Measurements from ENCODE around the gene ANO2.
"Not testable (repeated sequence)": the region's sequence is repeated elsewhere in the genome, so short reads cannot be mapped to it uniquely, and the experiment has no call there.

Gene ANO2

DNA sequence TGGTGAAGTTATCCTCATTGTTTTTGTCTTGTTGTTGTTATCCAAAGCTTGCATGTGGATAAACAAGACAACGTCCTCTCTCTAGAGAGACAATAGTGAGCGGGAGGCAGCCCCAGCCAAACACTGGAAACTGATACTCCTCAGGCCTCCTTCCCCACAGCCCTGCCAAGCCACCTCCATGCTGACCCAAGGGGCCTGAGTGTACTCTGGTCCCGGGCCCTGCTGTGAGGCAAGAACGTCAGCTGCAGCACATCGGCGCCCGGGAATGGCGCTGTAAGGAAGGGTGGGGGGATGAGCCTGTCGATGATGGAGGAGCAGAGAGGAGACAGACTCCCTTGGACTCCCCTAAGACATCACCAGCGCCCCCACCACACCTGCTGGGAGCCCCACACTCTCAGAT lies 83.6 kb downstream of the ANO2 start:
- FAIRE-seq: no peak
- no peak for DNase-seq (ENCODE audit: insufficient read length, low spot score)

DNA sequence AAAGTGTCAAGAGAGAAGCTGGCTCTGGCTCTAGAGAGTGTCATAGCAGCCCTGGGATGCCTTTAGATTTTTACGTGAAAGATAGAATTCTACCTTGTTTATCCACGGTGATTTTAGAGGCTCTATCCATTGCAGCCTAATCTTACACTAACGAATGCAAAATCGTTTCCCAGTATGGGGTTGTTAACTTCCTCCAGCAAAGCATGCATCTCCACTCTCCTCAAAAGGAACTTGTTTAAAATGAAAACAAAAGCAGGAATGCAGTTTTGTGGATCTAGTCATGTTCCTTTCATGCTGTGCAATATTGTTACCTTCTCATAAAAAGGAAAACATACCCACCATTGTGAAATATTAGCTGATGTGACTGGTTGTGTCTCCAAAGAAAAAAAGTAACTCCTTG lies 88.4 kb downstream of the ANO2 start:
- FAIRE-seq: no peak

DNA sequence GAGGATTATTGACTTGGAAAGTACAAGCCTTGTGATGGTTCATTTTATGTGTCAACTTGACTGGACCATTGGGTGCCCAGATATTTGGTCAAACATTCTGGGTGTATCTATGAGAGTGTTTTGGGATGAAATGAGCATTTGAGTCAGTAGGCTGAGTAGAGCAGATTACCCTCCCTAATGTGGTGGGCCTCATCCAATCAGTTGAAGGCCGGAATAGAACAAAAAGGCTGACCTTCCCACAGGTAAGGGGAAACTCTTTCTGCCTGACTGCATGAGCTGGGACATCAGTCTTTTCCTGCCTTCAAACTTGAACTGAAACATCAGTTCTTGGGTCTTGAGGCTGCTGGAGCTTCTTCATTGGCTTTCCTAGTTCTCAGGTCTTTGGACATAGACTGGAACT lies 98.1 kb downstream of the ANO2 start:
- DNase-seq (ENCODE audit: insufficient read length, low spot score) (no peak), FAIRE-seq (no peak)

More for the DNA sequence above, 88.4 kb downstream of the ANO2 start:
- DNase-seq (ENCODE audit: insufficient read length, low spot score): no peak

DNA sequence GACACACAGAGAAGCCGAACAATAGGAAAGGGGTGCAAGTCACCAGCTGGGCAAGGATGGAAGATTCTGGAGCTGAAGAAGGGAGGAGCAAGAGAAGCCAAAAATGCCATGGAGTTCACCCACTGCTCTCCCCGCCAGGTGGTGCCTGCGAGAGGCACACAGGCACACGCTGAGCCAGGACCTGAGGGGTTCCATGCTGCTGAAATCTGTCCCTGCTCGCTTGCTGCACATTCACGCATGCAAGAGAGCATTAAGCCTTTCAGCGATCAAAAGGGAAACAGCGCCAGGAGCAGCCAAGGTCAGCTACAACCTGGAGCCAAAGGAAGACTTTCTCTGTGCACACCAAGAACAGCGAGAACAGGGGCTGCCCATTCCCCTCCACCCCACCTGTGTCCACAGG lies 104.1 kb downstream of the ANO2 start:
- DNase-seq (ENCODE audit: insufficient read length, low spot score) (no peak), FAIRE-seq (no peak)

DNA sequence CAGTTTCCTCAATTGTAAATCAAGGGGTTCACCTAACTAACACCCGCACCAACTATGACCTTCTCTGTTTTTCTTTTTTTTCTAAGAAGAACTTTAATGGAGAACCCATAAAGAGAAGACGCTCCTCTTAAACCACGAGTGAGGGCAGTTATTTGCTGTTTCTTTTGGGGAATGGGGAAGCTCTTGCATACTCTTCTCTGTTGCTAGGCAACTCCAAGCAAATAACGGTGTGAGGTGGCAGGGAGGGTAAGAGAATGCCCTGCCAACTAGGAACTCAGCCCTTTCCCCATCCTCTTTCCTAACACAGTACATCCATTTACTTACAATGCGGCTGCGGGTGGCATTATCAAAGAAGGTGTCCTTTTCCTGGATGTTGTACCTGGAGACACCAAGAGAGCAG lies 114.9 kb downstream of the ANO2 start:
- FAIRE-seq (no peak), DNase-seq (ENCODE audit: insufficient read length, low spot score) (no peak)

DNA sequence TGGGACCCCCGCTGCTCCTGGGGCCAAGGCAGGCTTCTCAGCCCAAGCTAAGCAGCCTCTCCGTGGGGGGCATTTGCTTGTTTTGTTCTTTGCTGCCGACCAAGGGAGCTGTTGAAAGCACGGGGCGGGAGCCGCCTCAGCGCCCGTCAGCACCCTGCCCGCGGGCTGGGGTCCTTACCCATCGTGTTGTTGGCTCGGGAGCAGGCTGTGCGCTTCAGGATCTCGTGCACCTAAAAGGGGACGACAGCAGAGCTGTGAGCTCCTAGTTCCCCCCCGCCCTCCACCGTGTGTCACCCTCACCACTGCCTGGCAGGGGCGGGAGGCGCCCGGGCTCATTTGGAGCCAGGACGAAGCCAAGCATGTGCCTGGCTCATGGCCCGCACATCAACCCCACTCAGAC lies 117.5 kb downstream of the ANO2 start:
- FAIRE-seq (no peak), DNase-seq (ENCODE audit: insufficient read length, low spot score) (no peak)

DNA sequence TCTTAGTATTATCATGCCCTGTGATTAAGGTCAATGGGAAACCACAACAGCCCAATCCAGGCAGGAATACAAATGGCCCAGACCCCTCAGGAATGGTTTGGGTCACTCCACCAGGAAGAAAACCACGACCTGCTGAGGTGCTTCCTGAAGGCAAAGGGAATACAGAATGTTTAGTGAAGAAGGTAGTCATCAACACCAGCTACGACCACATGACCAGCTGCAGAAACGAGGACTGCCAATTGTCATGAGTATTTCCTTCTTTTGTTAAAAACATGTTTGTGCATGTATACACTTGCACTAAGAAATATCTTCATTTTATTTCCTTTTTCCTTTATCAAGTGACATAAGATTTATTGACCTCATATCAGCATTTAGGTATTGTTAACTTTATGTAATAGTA lies 119.3 kb downstream of the ANO2 start:
- FAIRE-seq; DNase-seq (ENCODE audit: insufficient read length, low spot score): not testable (repeated sequence)

DNA sequence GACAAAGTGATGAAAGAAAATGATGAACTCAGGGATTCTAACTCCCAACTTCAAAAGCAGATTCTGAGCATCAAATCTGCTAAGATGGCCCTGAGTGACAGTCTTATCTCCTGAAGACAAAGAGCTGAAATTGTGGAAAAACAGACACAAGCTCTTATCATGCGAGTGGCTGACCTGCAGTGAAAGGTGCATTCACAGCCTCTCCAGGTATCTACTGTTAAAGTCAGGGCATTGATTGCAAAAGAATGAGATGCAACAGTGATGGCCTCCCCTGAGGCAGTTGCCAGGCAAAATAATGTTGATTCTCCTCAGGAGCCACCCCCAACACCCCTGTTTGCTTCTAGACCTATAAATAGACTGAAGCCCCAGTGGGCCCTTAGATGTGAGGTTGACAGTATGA lies 126.2 kb downstream of the ANO2 start:
- not testable (repeated sequence) for DNase-seq (ENCODE audit: insufficient read length, low spot score); FAIRE-seq

DNA sequence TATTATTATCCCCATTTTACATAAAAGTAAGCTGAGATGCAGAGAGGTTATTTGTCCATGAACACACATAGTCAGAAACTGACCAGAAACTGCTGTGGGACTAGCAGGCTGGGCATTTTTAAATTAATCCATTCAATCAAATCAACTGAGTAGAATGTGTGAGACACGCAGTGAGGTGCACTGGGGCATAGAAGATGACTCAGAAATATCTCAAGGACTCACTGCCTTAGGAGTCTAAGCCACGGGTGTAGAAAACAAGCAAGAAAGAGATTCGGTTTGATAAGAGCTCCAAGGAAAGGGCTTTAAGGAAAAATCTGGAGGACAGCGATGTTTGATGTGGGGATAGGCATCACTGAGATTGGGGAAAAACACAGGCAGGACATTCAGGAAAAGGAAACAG lies 127.8 kb downstream of the ANO2 start:
- DNase-seq (ENCODE audit: insufficient read length, low spot score): no peak
- no peak for FAIRE-seq

DNA sequence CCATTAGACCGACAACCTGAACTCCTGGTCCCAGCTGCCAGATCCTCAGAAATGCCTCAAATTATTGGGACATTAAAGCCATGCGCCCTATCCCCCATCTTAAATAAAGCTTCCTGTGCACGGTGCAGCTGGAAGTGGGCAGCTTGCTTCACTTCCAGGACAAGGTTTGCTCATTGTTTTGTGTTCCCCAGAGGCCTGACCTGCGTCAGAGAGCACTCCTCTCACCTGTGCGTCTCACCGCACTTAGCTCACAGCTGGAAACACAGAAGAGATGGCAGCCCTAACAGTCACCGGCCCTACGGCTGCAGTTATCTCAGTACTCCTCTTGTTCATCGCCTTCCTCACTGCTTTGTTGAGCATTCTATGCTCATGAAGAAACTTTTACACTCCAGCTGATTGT lies 135.5 kb downstream of the ANO2 start:
- no peak for DNase-seq (ENCODE audit: insufficient read length, low spot score)
- FAIRE-seq: no peak

DNA sequence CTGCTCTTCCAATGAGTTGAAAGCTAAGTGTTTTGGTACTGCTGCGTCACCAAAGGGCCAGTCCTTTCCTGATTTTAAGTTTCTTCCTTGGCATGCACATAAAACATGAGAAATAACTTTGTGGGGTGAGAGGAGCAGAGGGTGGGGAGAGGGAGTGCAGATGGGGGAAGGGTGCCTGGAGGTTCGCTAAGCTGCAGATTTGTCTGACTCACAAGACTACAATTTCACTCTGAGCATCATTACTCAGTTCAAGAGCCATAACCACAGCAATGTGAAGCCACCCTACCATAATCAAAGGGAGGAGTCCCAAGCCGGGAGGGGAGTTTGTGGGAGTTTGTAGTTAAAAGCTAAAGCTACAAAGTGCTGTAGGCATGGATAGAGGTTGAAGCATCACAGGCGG lies 136.1 kb downstream of the ANO2 start:
- DNase-seq (ENCODE audit: insufficient read length, low spot score) (peak; percentile 80), FAIRE-seq (peak; percentile 74)

DNA sequence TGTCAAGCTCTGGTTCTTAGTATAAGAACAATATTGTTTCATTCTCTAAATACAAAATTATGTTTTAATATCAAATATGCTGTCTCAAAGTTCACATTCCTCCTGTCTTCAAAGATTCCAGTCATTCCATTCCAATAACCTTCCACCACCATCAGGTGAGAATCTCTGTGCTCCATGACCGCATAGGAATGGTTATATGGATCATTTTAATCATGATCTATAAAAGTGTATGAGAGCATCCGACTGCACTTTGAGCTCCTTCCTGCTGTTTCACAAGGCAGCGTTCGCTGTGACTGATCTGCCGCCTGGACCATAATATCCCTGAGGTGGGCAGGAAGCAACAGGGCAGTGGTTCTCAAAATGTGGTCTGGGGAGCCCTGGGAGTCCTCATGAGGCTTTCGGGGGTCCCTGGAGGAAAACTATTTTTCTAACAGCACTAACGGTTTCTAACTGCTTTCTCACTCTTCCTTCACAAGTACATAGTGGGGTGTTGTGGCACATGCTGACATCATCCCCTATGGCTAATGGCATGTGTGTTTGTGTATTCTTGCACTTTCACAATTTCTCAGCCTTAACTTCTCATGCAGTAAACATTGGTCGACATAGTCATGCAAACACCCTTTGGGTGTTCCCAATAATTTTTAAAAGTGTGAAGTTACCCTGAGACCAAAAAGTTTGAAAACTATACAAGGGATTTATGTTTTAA lies 137.4 kb downstream of the ANO2 start:
- DNase-seq (ENCODE audit: insufficient read length, low spot score): no peak
- FAIRE-seq: peak; percentile 68

DNA sequence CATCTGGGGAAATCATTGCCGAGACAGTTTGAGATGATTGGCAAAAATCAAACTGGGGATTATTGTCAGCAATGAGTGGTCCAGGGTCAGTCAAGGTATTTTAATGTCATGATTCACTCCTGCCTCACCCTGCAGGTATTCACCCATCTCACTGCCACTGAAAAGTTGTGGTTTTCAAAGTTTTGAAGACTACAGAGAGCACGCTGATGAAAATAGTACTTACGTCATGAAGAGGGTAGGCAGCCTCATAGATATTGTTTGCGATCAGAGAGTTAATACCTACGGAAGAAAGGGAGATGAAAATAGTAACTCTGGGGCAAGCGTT lies 138.0 kb downstream of the ANO2 start:
- FAIRE-seq (no peak), DNase-seq (ENCODE audit: insufficient read length, low spot score) (no peak)

DNA sequence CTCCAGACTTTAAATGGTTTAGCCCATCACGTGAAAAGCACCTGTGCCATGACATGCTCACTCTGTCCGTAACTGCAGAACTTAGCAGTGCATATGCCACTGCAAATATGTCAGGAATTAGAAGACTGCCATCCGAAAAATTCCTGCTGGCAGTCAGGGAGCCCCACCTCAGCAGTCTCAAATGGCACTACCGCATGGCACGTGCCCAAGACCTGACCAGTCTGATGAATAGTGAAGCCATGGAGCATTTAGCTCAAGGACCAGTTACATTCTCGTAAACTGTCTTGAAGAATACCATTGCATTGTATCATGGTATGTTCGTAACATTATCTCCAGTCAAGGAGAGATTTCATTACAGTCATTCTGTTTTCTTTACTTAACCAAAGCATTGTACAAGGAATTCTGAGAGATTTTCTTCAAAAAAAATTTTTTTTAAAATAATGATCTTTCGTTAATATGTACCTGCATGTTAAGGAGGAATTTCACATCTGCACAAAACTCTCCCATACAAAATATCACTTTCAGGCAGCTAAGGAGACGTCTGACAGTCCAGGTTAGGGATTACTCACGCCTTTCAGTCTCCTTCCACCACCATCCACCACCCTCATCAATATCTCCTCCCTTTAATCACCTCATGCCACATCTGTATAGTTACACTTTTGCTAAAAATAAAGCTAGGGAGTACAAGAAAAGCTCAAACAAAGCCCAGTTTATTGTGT lies 138.5 kb downstream of the ANO2 start:
- peak; percentile 57 for FAIRE-seq
- DNase-seq (ENCODE audit: insufficient read length, low spot score): peak; percentile 47

DNA sequence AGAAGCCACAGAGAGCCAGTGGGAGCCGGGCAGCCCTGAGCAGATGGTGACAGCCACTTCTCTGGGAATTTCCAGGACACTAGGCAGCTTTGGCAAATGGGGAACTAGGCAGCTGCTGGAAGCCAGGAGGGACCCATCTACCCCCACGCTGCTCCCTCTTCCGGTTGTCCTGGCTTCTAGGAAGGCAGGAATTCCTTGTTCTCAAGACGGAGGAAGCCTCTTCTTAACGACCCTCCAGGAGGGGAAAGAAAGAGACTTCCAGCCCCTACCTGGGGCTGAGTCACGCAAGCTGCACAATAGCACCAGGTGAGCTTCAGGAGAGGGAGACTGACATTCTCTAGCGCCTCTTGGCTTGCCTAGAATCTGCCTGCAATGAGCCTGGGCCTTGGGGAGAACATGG lies 141.5 kb downstream of the ANO2 start:
- no peak for FAIRE-seq

DNA sequence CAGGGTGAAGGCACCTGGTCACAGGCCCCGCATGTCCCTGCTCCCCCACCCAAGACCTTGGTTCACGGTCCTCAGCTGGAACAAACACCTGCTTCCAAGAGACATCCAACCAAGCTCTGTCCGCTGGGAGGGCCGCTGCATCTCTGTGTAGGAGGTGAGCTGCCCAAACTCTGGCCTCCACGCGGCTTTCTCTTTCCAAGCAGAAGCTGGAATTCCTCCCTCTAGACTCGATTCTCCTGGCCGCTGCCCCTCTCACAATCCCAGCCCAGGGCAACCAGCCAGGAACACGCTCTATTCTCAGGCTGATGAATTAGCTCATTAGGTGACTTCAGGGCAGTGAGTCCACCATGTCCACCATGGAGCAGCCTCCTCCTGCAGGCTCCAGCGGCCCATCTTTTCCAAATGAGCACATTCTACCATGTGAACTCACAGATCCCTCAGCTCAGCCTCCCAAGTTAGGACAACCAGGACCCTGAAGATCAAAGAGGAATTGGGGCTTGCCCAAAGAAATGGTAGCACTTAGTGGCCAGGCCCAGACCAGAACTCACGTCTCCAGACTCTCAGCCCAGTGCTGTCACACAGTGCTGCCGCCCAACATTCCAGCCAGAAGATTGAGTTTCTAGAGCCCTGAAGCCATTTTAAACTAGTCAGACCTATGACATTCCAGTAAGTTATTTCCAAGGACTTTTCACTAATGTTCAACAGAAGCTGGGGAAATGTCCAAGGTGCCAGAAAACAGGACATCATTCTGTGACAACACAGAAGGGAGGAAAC lies 146.6 kb downstream of the ANO2 start:
- FAIRE-seq (no peak), DNase-seq (ENCODE audit: insufficient read length, low spot score) (no peak)

More for the DNA sequence above, 141.5 kb downstream of the ANO2 start:
- DNase-seq (ENCODE audit: insufficient read length, low spot score): no peak

DNA sequence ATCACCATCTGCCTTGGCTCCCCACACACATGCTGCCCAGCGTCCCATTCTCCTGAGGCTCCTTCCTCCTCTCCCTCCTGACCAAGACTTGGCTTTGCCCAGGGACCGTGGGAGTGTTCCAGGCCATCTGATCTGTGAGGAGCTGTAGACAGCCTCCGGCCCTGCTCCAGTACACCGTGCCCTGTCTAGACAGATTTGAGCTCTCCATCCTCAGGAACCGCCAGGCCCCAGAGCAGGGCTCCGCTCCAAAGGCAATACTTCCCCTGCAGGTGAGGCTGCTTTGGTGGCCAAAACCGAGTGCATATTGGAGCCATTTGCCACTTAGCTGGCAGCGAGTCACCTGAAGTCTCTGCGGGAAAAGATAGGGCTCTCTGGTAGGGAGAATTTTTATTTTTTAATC lies 147.4 kb downstream of the ANO2 start:
- FAIRE-seq: no peak
- DNase-seq (ENCODE audit: insufficient read length, low spot score): no peak

DNA sequence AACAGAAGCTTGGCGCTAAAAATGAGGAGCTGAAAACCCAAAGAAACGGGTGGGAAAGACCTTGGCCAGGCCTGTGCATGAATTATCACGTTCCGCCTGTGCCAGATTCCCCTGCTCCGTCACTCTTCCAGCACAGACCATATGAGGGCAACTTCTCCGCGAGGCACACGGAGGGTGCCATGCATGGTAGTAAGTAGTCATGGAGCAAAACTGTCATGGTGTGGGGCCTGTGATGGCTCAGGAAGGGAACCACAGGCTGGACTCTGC lies 148.2 kb downstream of the ANO2 start:
- DNase-seq (ENCODE audit: insufficient read length, low spot score) (no peak), FAIRE-seq (no peak)

DNA sequence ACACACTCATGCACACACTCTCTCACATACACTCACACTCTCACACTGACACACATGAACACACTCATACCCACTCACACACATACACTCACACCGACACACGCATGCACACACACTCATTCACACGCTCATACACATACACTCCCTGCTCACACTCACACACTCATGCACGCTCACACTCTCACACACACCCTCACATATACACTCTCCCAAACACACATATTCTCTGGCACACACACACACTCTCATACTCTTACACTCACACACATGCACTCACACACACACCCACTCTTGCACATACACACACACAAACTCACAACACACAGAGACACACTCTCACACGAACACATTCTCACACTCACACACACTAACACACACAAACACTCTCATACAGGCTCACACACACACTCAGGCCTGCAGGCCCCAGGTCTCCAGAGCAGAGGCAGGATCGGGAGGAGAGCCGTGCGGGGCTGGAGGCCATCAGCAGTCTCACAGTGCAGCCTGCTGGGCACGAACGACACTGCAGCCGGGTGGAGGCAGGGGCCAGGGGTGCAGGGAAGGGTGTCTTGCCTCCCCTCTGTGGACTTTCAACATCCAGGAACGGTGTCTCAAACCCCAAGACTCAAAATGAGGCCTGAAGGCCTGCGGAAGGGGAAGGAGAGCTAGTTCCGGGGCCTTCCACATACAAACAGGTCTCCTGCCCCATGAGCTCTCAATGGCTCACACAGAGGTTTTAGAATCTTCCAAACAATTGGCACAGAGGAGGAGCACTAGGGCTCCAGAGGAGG lies 148.7 kb downstream of the ANO2 start:
- FAIRE-seq: peak; percentile 98
- no peak for DNase-seq (ENCODE audit: insufficient read length, low spot score)

DNA sequence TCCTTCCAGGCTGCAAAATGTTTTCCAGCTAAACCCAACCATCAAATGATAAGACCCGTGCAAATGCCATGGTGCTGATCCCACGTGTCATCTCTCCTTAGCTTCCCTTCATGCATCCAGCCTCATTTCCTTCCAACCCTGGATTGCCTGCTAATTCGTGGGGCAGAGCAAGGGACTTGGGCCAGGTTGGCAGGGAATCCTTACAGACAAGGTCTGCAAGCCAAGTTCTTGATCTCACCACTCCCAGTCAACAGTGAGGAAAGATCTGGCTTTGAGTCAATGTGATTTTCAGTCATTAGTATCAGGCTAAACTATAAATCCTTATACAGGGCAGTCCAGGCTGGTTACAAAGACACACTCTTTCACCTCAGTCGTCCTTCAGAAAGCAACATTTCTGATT lies 150.9 kb downstream of the ANO2 start:
- FAIRE-seq: no peak

DNA sequence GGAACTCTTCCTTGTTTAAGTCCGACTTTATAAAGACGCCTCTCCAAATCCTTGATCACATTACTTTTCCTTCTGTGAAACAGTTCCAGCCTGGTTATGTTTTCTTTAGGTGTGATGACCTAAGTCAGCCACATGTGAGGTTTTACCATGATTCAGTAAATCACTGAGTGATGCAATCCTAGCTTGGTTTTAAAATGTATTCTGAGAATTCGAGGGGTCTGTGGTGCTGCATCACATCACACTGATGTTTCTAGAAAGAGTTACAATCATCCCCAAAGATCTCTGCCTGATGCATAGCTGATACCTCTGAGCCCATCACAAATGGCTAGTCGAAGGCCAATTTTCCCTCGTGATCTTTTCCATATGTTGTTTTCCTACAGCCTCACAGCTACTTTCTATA lies 152.7 kb downstream of the ANO2 start:
- FAIRE-seq (no peak), DNase-seq (ENCODE audit: insufficient read length, low spot score) (no peak)

More for the DNA sequence above, 150.9 kb downstream of the ANO2 start:
- no peak for DNase-seq (ENCODE audit: insufficient read length, low spot score)
